ENCODE measurements around the gene NOTCH2NLA.
"Not testable (repeated sequence)": the region's sequence is repeated elsewhere in the genome, so short reads cannot be mapped to it uniquely, and the experiment has no call there.

- not testable (repeated sequence) for TF ChIP-seq CTCF (optimal IDR thresholded peaks at IDR 0.05 in 1 of 3, IDR thresholded peaks at IDR 0.05 in 1 of 3, conservative IDR thresholded peaks at IDR 0.05 in 1 of 3; ENCODE audit: extremely low read depth in 1 of 3, insufficient read depth in 2 of 3, low read length in 3 of 3); EZH2 (IDR thresholded peaks at IDR 0.05; ENCODE audit: low read length)
Measured at GRCh38 chr1:146251523-146251922, 22.7 kb upstream of the NOTCH2NLA start.

Measured in keratinocyte (primary cell).